Skeletal muscle cell (primary cell): ENCODE measurements around the gene TBC1D2B.
A peak's percentile ranks its signal among the peaks of the same experiment; 100 is the strongest.
"Not testable (repeated sequence)": the region's sequence is repeated elsewhere in the genome, so short reads cannot be mapped to it uniquely, and the experiment has no call there.

ENCODE experiments used
- DNase-seq: peaks from one replicate; pipeline ENCODE4 v3.0.0-alpha.2; 2010; ENCODE audit warnings: low read depth
- H3K4me3 ChIP-seq: 2 replicates; pipeline ENCODE4 v1.5.1; 2011; ENCODE audit warnings: low read depth, mild to moderate bottlenecking, control low read depth, low read length, moderate library complexity

The TBC1D2B gene

GRCh38 chr15:77994893-77995536 lies 82.5 kb downstream of the TBC1D2B start:
- not testable (repeated sequence) for H3K4me3 ChIP-seq
- DNase-seq: peak; percentile 65

GRCh38 chr15:77993970-77994693 lies 83.4 kb downstream of the TBC1D2B start:
- DNase-seq: peak; percentile 82

DNA sequence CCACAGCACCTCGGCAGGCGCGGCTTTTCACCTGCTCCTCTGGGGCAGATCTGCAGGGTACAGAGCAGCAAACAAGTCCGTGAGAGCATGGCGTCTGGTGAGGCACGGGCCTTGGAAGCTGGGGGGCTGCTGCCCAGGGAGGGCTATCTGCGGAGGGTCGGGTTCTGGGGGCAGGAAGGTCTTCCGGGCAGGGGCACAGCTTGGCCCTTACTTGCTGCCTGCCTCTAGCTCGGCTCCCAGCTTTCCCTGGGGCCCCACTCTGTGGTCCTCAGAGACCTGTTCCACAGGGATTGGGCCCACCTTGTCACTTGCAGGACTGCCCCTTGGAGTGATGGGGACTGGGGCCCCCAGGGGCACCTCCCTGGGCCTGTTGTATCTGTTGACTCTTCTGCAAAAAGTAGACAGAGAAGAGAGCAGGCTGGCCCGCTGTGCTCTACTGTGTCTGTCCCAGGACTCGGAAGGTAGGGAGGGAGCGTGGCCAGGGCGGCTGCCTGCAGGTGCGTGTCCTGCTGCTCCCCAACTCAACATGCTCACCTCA lies 84.1 kb downstream of the TBC1D2B start:
- H3K4me3 ChIP-seq: no peak overlapping the region
- no peak for DNase-seq

More at GRCh38 chr15:77993970-77994693, 83.4 kb downstream of the TBC1D2B start:
- not testable (repeated sequence) for H3K4me3 ChIP-seq

DNA sequence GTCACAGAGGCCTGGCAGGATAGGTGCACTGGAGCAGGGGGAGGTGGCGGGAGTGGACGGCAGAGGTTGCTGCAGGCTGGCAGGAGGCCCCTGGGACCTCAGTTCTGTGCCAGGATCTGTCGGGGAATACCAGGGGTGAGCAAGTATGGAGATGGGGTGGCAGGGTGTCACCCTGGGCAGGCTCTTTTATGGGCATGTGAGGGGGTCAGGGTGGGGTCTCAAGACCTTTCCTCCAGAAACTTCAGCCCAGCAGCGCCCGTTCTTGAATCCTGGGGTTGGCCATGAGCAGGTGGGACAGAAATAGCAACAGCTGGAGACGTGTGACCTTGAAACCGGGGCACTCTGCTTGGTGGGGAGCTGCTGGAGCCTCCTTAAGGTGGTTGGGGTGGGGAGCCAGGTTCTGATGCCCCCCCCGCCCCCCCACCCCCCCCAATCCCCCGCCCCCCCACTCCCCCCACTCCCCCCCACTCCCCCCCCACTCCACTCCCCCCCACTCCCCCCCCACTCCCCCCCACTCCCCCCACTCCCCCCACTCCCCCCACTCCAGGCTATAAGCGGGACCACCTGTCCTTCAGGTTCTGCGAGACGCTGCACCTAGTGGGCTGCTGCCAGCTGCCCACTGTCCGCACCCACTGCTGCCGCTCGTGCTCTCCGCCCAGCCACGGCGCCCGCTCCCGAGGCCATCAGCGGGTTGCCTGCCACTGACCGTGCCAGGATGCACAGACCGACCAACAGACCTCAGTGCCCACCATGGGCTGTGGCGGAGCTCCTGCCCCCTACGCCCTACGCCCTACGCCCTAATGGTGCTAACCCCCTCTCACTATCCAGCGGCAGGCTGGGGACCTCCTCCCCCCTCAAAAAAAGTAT lies 84.9 kb downstream of the TBC1D2B start:
- DNase-seq: no peak
- no peak overlapping the region for H3K4me3 ChIP-seq

DNA sequence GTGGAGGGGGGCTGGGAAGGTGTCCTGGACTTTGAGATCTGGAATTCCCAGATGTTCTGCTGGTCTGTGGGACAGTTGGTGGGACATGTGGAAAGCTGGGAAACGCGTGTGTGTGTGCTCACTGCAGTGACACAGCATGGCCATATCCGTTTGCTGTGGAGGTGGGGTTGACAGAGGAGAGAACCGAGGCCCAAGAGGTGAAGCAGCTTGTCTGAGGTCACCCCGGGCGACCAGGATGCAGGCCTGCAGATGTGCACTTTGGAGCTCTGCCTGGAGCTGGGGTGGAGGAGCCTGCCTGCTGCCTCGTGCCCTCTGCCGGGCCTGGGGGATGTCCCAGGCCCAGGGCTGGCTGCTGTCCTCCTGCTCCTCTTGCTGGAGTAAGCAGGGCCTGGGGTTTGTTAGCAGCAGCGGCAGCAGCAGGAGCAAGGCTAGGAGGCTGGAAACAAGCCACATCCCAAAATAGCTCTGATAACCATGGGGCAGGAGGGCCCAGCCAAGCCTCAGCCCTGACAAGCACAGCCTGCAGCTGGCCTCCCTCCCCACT lies 85.8 kb downstream of the TBC1D2B start:
- H3K4me3 ChIP-seq, DNase-seq: not testable (repeated sequence)

GRCh38 chr15:77991029-77991406 lies 86.5 kb downstream of the TBC1D2B start:
- H3K4me3 ChIP-seq: no peak overlapping the region
- no peak for DNase-seq

DNA sequence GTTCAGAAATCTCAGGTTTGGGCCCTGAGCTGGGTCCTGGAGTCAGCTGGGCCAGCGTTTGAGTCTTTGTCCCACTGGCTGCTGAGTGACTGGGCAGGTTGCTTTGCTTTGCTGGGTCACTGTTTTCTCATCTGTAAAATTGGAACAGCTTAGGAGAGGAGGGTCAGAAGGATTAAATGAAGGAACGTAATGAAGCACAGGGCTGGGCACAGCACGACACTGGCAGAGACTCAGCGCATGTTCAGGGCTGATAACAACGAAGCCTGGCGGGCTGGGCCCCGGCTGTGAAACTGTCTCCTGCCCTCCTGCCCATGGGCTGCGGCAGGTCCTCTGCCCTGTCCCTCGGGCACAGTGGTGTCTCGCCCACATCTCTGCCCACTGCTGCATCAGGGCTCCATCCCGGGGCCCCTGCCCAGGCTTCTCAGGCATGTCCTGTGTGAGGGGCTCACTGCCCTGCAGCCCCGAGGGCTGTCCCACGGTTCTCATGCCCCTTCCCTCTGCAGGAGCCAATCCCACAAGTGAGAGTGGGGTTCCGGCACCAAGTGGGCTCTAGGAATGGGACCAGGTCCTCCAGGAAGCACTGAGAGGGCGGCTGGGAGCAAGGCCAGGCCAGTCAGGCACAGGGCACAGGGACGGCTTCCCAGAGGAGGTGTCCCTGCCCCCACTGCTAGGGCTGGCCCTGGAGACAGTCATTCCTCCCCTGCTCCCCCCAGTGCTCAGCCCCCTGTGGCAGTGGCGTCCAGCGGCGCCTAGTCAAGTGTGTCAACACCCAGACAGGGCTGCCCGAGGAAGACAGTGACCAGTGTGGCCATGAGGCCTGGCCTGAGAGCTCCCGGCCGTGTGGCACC lies 88.0 kb downstream of the TBC1D2B start:
- DNase-seq: no peak
- no peak overlapping the region for H3K4me3 ChIP-seq

DNA sequence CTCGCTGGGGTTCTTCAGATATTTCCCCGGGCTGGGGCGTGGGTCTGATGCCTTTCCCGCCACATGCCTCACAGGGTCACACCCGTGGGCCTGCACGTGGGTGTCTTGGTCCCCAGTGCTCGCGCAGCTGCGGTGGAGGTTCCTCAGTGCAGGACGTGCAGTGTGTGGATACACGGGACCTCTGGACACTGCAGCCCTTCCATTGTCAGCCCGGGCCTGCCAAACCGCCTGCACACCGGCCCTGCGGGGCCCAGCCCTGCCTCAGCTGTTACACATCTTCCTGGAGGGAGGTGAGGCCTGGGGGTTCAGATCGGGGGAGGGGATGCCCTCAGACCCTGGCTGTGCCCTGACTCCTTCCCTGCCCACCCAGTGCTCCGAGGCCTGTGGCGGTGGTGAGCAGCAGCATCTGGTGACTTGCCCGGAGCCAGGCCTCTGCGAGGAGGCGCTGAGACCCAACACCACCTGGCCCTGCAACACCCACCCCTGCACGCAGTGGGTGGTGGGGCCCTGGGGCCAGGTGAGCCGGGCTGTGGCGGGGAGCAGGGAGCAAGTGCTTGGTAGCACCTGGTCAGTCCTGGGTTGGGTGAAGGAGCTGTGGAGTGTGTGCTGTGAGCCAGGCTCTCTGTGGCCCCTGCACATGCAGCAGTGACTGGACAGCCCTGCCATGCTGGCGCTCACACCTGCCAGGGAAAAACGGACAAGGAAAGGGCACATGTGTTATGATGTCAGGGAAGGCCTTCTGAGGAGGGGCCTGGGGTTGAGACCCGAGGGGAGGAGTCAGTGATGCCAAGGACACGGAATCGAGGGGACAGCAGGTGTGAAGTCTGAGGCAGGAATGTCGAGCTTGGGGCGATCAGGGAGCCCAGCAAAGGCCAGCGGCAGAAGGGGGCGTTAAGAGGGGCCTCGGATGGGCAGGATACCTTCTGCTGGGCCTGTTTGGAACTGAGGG lies 88.9 kb downstream of the TBC1D2B start:
- H3K4me3 ChIP-seq: no peak overlapping the region
- no peak for DNase-seq

DNA sequence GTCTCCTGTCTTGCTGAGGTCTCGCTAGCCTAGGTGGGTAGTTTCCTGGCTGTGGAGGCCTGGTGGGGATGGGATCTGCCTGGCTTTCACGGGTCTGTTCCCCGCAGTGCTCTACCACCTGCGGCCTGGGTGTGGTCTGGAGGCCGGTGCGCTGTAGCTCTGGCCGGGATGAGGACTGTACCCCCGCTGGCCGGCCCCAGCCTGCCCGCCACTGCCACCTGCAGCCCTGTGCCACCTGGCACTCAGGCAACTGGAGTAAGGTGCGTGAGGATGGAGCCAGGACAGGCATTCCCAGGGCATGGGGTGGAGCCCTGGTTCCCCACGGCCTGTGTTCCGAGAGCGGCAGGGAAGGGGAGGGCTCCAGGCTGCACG lies 89.8 kb downstream of the TBC1D2B start:
- not testable (repeated sequence) for DNase-seq

DNA sequence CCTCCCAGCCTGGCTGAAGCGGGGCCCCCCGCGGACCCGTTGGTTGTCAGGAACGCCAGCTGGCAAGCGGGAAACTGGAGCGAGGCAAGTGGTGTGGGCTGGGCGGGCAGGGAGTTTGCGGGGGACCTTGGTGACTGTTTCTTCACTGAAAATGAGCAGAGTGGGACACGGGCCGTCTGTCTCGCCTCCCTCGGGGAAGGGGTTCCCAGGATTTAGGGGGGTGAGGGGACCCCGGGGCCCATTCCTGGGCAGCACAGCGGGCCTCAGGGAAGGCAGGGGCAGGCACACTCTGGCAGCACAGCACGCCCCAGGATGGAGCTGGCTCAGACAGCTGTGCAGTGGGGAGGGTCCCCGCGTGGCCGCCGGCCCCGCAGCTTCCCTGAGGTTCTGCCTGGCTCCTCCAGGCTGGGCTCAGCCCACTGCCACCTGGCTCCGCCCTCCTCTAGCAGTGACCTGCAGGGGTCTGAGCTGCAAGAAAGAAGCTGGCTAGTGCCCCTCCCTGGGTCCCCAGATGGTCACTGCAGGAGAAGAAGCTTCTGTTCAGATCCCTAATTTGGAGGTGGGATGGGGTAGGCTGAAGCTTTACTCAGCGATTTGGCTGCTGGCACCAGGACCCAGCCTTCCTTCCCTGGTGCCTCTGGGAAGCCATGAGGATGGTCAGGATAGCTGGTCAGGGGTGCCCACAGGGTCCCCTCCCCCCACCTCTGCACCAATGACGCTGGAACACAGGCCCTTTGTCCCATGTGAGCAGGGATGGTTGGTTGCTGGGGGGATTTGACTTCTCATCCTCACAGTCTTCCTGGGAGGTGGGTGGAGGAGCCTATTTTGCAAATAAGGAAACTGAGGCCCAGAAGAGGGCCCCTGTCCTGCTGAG lies 90.4 kb downstream of the TBC1D2B start:
- no peak overlapping the region for H3K4me3 ChIP-seq

More for the DNA sequence above, 89.8 kb downstream of the TBC1D2B start:
- H3K4me3 ChIP-seq: not testable (repeated sequence)

GRCh38 chr15:77985931-77986480 lies 91.5 kb downstream of the TBC1D2B start:
- no peak for DNase-seq
- H3K4me3 ChIP-seq: no peak overlapping the region

More for the DNA sequence above, 90.4 kb downstream of the TBC1D2B start:
- no peak for DNase-seq

- no peak overlapping the region for H3K4me3 ChIP-seq
Observed at GRCh38 chr15:77985031-77985930, 92.2 kb downstream of the TBC1D2B start.

GRCh38 chr15:77984446-77984861 lies 93.1 kb downstream of the TBC1D2B start:
- no peak for DNase-seq
- H3K4me3 ChIP-seq: no peak overlapping the region

More at GRCh38 chr15:77985031-77985930, 92.2 kb downstream of the TBC1D2B start:
- no peak for DNase-seq

- no peak overlapping the region for H3K4me3 ChIP-seq
- no peak for DNase-seq
Observed at GRCh38 chr15:77983708-77984445, 93.6 kb downstream of the TBC1D2B start.
